GM20000 (cell line): Measurements from ENCODE around the gene TSSK2.

Source experiments
- DNase-seq: peaks from one replicate; pipeline ENCODE4 v3.0.0; 2012; ENCODE audit warnings: low spot score
- TF ChIP-seq, protein P1 (sequence below): IDR thresholded peaks from 2 replicates; pipeline ENCODE4 v1.5.1; 2012; ENCODE audit warnings: mild to moderate bottlenecking, control low read depth; ENCODE audit errors: extremely low read depth, missing control alignments

TSSK2 gene

DNA sequence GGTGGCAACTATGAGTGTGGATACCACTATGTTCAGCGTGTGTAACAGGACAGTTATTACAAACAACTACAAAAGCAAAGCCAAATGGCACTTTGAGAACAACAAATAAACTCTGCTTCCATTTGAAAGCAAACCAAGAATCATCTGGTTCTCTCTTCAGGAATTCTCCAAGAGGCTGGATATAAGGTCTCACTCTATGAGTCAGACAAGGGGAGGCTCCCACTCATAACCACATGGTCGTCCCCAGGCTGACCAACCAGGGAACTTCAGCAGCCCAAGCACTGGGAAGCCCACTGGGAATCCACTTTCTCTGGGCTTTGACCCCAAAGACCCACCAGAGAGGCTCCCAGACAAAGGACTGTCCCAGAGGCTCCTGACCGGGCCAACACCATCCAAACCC is 44.2 kb upstream of the TSSK2 start:
- no peak for DNase-seq
- TF ChIP-seq, protein P1, sequence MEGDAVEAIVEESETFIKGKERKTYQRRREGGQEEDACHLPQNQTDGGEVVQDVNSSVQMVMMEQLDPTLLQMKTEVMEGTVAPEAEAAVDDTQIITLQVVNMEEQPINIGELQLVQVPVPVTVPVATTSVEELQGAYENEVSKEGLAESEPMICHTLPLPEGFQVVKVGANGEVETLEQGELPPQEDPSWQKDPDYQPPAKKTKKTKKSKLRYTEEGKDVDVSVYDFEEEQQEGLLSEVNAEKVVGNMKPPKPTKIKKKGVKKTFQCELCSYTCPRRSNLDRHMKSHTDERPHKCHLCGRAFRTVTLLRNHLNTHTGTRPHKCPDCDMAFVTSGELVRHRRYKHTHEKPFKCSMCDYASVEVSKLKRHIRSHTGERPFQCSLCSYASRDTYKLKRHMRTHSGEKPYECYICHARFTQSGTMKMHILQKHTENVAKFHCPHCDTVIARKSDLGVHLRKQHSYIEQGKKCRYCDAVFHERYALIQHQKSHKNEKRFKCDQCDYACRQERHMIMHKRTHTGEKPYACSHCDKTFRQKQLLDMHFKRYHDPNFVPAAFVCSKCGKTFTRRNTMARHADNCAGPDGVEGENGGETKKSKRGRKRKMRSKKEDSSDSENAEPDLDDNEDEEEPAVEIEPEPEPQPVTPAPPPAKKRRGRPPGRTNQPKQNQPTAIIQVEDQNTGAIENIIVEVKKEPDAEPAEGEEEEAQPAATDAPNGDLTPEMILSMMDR = no peak

DNA sequence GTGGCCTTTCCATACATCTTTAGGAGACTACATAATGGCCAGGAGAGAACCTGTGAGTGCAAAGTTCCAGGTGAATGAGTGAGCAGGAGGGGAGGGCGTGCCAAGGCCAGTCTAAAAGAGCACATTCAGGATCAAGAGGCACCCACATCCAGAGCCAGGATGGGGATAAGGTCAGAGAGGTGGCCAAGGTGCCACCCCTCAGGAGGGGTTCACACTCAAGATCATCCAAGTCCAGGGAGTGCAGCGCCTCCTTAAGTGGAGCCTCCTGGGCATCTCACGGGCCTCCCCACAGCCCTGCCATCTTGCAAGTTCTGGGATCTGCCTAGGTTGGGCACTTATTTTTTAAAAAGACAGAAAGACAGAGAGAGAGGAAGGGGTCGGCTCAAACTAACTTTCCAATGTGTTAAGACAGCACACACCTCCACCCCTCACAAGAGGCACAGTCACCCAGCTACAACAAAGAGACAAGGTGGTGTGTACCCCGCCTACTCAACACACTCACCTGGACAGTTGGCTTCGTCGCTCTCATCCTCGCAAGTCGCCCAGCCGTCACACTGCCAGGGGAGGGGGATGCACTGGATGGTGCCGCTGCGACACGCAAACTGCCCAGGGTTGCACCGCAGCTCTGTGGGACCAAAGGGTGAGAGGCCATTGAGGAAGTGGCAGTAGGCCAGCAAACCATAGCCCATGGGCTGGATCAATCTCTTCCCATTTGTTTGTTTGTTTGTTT is 42.1 kb upstream of the TSSK2 start:
- TF ChIP-seq, protein P1 = no peak
- no peak for DNase-seq

DNA sequence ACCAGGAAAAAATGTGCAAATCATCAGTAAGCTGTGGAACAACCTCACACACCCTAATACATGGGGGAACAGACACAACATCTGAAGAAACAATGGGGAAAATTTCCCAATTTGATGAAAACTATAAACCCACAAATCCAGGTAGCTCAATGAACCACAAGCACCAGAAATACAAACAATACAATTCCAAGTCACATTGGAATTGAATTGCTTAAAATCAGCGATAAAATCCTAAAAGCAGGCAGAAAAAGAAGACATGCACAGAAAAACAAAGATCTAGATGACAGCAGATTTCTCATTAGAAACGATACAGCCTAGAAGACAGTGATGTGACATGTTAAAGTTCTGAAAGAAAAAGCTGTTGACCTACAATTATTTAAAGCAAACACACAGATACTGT is 40.9 kb upstream of the TSSK2 start:
- no peak for DNase-seq

DNA sequence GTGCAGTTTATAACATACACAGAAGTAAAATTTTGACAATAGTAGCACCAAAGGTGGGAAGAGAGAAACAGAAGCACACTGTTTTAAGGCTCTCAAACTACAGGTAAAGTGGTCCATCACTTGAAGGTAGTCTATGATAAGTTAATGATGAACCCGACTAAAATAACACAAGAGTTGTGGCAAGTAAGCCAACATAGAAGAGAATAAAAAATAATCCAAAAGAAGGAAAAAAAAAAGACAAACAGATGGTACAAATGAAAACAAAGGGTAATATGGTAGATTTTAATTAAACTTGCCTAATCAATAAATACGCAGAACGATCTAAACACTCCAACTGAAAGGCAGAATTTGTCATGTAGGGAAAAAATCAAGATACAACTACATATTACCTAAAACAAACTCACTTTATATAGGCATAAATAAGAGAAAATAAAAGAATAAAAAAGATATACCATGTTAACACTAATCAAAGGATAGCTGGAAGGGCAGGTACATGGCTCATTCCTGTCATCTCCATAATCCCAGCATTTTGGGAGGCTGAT is 40.5 kb upstream of the TSSK2 start:
- TF ChIP-seq, protein P1 = no peak
- DNase-seq = no peak

More for the DNA sequence above, 40.9 kb upstream of the TSSK2 start:
- TF ChIP-seq, protein P1 = no peak

DNA sequence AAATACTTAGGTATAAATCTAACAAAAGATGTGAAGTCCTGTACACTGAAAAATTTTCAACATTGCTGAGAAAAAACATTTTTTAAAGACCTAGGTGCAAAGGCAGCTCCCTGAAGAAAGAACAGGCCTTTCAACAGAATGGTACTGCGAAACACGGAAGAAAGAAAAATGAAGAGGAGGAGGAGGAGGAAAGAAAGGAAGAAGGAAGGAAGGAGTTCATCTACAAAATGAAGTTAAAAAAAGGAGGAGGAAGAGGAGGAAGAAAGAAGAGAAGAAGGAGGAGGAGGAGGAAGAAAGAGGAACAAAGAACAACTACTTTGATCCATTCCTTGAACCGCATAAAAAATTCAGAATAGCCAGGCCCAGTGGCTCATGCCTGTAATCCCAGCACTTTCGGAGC is 38.4 kb upstream of the TSSK2 start:
- TF ChIP-seq, protein P1 = no peak
- DNase-seq = no peak

DNA sequence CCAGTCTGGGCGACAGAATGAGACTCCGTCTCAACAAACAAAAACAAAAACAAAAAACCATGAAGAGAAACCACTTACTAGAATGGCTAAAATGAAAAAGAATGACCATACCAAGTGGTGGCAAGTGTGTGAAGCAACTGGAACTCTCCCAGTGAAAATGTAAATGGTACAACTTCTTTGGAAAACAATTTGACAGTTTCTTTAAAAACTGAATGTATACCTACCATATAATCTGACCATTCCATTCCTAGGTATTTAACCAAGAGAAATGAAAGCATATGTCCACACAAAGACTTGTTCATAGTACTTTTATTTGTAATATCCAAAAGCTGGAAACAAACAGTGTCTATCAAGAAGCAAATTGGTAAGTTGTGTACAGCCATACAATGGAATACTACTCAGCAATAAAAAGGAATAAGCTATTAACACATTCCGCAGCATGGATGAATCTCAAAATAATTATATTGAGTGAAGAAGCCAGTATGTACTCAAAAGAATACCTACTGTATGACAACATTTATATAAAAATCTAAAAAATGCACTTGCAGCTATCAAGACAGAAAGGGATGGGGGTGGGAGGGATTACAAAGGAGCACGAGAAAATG is 36.6 kb upstream of the TSSK2 start:
- TF ChIP-seq, protein P1 = no peak
- DNase-seq = no peak

DNA sequence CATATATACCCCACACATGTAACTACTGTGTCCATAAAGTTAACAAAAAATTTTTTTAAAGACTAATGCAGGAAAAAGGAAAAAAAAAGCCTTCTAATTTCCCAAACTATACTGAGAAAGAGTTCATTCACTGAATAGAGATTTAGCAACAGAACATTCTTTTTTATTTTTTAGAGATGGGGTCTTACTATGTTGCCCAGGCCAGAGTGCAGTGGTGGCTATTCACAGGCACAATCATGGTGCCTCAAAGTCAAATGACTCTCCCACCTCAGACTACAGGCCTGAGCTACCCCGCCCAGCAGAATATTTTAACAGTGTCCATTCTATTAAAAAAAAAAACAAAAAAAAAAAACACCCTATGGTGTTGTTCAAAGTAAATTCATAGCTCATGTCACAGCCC is 34.6 kb upstream of the TSSK2 start:
- TF ChIP-seq, protein P1 = no peak
- DNase-seq = no peak
